Left ventricle myocardium superior (tissue), 1 donor: ENCODE results near the gene MPV17L2. TPM values are rescaled to one million over a fixed set of nuclear protein-coding genes. Genes with fewer than 3 reads are reported as not detected.
"Not testable (repeated sequence)": the region's sequence is repeated elsewhere in the genome, so short reads cannot be mapped to it uniquely, and the experiment has no call there.

Experiments used
- ATAC-seq: fragments of 200-7000 bp; cut with Tn5 transposase; one replicate; pipeline ENCODE4 v1.9.1; 2020; ENCODE audit warnings: mild to moderate bottlenecking, moderate library complexity
- DNase-seq: peaks from one replicate; pipeline ENCODE4 v3.0.0-alpha.2; 2020
- intact Hi-C: fragments of 100-400 bp; cut with micrococcal nuclease; formaldehyde crosslinking; loops from one replicate; pipeline ENCODE4 v1.11.0; 2022
- total RNA-seq: library from RNA; stranded (reverse); fragmentation: NEBNext Ultra II Directional; extraction: Animal tissue kit (Norgen Biotek cat#: 25700); gene quantifications from one replicate; pipeline ENCODE4 v1.2.1, GENCODE V29; 2021
- donor health status: DM: no; HTN: yes; CAD: no; lungs with severe emphysema.

The MPV17L2 gene
- total RNA-seq, 1 donor from 2014 or later = 9.0 TPM

- ATAC-seq, intact Hi-C loops, DNase-seq: not testable (repeated sequence)
Measured at GRCh38 chr19:18159059-18159616, 33.9 kb upstream of the MPV17L2 start.

GRCh38 chr19:18159810-18160209 is 33.2 kb upstream of the MPV17L2 start:
- intact Hi-C loops = no loop called here
- DNase-seq (no peak), ATAC-seq (no peak)

- intact Hi-C loops = no loop called here
- DNase-seq (peak; percentile 47), ATAC-seq (peak; percentile 54)
Measured at GRCh38 chr19:18160493-18160970, 32.5 kb upstream of the MPV17L2 start.

- intact Hi-C loops = no loop called here
- DNase-seq (peak; percentile 89), ATAC-seq (peak; percentile 74)
Measured at GRCh38 chr19:18160971-18161635, 31.9 kb upstream of the MPV17L2 start.

DNA sequence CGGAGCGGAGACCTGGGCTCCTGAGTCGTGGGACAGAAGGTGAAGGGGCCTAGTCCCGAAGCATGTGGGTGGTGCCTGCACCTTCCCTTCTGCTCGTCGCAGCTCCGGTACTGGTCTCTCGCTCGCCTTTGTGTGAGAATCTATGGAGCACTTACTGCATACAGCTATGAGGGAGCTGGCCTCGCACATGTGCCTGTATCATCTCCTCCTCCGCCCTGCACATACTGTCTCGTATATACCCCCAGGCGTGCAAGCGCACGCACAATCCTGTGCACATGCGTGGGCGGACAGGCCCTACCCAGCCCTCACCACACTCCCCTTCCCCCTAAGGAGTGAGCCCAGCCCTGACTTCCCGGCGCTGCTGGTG is 31.4 kb upstream of the MPV17L2 start:
- ATAC-seq (no peak), DNase-seq (no peak)
- intact Hi-C loops = no loop called here

- ATAC-seq (no peak), DNase-seq (no peak)
- intact Hi-C loops = no loop called here
Measured at GRCh38 chr19:18164072-18164471, 28.9 kb upstream of the MPV17L2 start.

DNA sequence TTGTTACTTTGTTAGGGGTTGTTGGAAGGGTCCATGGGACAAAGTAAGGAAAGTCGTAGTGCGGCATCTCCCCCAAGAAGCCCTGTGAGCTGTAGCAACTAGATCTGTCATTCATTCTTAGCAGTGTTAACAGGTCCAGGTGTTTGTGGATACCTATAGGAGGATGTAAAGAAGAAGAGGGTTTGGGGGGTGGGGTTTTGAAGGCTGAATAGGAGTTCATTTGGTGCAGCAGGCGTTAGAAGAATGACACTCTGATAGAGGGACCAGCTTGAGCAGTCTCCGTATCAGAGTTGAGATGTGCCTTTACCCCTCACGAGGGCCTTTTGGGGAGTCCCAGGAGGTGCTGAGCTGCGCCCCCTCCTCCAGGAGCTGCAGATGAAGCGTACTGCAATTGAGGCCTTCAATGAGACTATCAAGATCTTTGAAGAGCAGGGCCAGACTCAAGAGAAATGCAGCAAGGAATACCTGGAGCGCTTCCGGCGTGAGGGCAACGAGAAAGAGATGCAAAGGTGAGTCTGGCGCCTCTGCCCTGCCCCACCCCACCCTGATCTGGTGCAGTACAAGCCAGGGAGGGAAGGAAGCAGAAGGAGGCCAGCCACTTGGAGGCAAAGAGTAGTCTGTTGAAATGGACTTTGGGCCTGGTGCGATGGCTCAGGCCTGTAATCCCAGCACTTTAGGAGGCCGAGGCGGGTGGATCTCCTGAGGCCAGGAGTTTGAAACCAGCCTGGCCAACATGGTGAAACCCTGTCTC is 27.0 kb upstream of the MPV17L2 start:
- ATAC-seq (no peak), DNase-seq (no peak)
- intact Hi-C loops = no loop called here

DNA sequence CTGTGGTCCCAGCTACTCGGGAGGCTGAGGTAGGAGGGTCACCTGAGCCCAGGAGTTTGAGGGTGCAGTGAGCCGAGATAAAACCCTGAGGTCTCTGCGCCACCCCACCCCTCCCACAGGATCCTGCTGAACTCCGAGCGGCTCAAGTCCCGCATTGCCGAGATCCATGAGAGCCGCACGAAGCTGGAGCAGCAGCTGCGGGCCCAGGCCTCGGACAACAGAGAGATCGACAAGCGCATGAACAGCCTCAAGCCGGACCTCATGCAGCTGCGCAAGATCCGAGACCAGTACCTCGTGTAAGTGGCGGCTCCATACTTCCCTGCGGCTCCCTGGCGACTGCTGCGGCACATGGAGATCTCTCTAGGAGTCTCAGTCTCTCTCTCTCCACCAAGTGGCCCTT is 26.0 kb upstream of the MPV17L2 start:
- DNase-seq (no peak), ATAC-seq (no peak)
- intact Hi-C loops = no loop called here

- ATAC-seq (peak; percentile 46), DNase-seq (peak; percentile 53)
- intact Hi-C loops = no loop called here
Measured at GRCh38 chr19:18167975-18168645, 24.9 kb upstream of the MPV17L2 start.

GRCh38 chr19:18168673-18169381 is 24.2 kb upstream of the MPV17L2 start:
- ATAC-seq (no peak), DNase-seq (no peak)
- intact Hi-C loops = no loop called here

GRCh38 chr19:18170714-18171255 is 22.2 kb upstream of the MPV17L2 start:
- intact Hi-C loops = no loop called here
- ATAC-seq (peak; percentile 12), DNase-seq (peak; percentile 52)

GRCh38 chr19:18171605-18172327 is 21.3 kb upstream of the MPV17L2 start:
- ATAC-seq (peak; percentile 19), DNase-seq (no peak)
- intact Hi-C loops = no loop called here

DNA sequence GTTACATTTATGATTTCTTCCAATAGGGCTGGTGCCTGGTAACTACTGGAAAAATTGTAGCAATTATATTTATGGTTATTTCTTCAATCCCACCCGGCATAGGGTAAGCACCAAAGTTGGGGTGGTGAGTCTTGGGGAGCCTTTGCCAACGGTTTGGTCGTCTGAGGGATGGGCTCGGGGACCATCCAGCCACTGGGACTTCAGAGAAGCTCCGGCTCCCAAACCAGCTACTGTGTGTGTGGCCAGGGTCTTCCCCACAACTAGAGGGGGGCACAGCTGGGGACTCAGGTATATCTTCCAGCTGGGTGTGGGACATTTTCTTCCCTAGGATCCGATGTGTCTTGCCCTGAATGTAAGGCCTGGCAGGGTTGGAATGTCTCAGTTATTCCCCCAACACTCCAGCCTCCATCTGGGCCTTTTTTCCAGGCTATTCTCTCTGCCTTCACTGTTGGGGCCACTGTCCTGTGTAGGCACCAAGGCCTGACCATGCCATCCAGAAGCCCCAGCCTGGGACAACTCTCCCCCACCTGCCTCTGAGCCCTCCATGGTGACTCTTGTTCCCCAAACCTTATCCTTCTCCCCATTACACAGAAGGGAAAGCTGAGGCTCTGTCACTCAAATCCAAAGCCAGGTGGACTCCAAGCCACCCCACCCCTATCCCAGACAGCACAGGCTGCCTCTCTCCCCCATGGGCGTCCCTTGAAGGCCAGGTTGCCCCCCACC is 20.5 kb upstream of the MPV17L2 start:
- no peak for DNase-seq
- ATAC-seq = no peak
- intact Hi-C loops = no loop called here

DNA sequence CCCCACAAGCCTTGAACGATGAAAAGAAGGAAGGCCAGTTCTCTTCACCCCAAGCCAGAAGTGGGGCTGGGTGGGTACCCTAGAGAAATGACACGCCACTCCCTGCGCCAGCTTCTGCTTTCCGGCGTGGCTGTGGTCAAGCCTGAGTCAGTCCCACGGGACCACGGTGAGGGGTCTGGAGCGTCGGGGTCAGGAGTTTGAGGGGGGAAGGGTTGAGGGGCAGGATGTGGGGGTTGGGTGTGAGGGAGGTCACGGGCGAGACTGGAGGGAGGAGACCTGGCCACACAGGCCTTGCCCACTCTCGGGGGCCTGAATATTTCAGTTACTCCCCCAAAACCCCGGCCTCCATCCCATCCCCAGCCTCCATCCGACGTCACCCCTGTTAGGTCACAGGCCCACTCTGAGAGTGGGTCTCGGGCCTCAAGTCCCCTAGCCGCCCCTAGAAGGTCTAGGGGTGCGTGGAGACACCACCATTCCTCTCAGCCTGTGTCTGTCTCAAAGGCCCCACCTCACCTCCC is 19.9 kb upstream of the MPV17L2 start:
- intact Hi-C loops = no loop called here
- DNase-seq = peak; percentile 75

DNA sequence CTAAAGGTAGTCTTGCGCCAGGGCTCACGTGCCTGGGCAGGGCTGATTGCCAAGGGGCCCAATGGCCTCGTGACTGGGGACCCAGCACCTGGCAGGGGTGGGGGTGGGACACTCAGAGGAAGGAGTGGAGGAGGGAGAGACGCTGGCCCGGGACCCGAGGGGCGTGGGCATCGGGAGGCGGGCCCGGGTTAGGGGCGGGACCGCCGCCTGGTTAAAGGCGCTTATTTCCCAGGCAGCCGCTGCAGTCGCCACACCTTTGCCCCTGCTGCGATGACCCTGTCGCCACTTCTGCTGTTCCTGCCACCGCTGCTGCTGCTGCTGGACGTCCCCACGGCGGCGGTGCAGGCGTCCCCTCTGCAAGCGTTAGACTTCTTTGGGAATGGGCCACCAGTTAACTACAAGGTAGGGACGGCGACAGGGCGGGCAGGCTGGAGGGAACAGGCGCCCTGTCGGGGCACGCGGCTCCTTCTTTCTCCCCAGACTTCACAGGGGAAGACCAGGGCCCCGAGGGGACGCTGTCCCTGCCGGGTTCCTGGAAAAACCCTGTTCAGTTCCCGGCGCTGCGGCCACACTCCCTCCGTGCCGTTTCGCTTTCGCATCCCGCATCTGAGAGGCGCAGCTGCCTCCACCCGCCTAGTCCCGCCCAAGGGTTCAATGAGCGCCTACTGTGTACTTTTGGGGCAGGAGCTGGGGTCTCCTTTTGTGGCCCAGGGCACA is 19.3 kb upstream of the MPV17L2 start, which contains the start of gene IFI30:
Gene IFI30, plus strand, starts transcription at position 242 of the 717 bp plus-strand sequence. Its CDS starts 29 bp downstream, at position 271.
- DNase-seq (peak; percentile 85), ATAC-seq (peak; percentile 83)
- intact Hi-C loops = no loop called here

More for the DNA sequence above, 19.9 kb upstream of the MPV17L2 start:
- peak; percentile 27 for ATAC-seq

GRCh38 chr19:18174983-18175382 is 18.0 kb upstream of the MPV17L2 start:
- DNase-seq = no peak
- intact Hi-C loops = no loop called here
- ATAC-seq = no peak
